Vagina (tissue), 2 donors: ENCODE data around the gene NSD2. TPM values are rescaled to one million over a fixed set of nuclear protein-coding genes. Genes with fewer than 3 reads are reported as not detected.

Experiments used
- DNase-seq, 2 donors: peaks; one replicate each; pipeline ENCODE4 v3.0.0-alpha.2; 2017; ENCODE audit errors: extremely low spot score in 2 of 2
- H3K27ac ChIP-seq: fragments of 200-600 bp; sonication (generic); one replicate; pipeline ENCODE4 v1.5.1; 2019
- H3K27me3 ChIP-seq: fragments of 200-600 bp; sonication (generic); one replicate; pipeline ENCODE4 v1.5.1; 2019
- H3K36me3 ChIP-seq, 2 donors: fragments of 200-600 bp; sonication (generic); one replicate each; pipeline ENCODE4 v1.5.1; 2017 to 2019
- H3K4me1 ChIP-seq: fragments of 200-600 bp; sonication (generic); one replicate; pipeline ENCODE4 v1.5.1; 2019
- H3K4me3 ChIP-seq, 2 donors: fragments of 200-600 bp; sonication (generic); 1 replicate in 1 of 2; 2 replicates in 1 of 2; pipeline ENCODE4 v1.5.1; 2016 to 2019
- H3K9me3 ChIP-seq: fragments of 200-600 bp; sonication (generic); one replicate; pipeline ENCODE4 v1.5.1; 2019
- POLR2A ChIP-seq, 2 donors: fragments of 450-650 bp; IDR thresholded peaks; one replicate each; pipeline ENCODE4 v1.6.1; 2017; ENCODE audit warnings: antibody characterized with exemption in 2 of 2, mild to moderate bottlenecking in 2 of 2, moderate library complexity in 2 of 2
- POLR2AphosphoS5 ChIP-seq, 2 donors: sonication (generic); formaldehyde crosslinking; IDR thresholded peaks; one replicate each; pipeline ENCODE4 v1.9.0; 2017; ENCODE audit warnings: antibody characterized with exemption in 2 of 2, mild to moderate bottlenecking in 2 of 2, low read depth in 1 of 2; ENCODE audit not compliant: insufficient read depth in 1 of 2
- intact Hi-C: fragments of 100-400 bp; cut with DNase I; formaldehyde crosslinking; loops from one replicate; pipeline ENCODE4 v1.15.1; 2023
- total RNA-seq: library from RNA; depleted of rRNA; stranded (reverse); fragments of >200 nt; gene quantifications from one replicate; pipeline ENCODE4 v1.2.3, GENCODE V29; 2016
- TF ChIP-seq, protein P1 (sequence below), 3 experiments: fragments of 450-650 bp in 2 of 3; fragments of 200-600 bp in 1 of 3; sonication (generic) in 1 of 3; IDR thresholded peaks; one replicate each; pipeline ENCODE4 v1.5.1; 2017 to 2019; ENCODE audit warnings: antibody characterized with exemption in 3 of 3, mild to moderate bottlenecking in 2 of 3, moderate library complexity in 2 of 3

Gene NSD2
- total RNA-seq, 1 donor from 2014 or later = 38.5 TPM

DNA sequence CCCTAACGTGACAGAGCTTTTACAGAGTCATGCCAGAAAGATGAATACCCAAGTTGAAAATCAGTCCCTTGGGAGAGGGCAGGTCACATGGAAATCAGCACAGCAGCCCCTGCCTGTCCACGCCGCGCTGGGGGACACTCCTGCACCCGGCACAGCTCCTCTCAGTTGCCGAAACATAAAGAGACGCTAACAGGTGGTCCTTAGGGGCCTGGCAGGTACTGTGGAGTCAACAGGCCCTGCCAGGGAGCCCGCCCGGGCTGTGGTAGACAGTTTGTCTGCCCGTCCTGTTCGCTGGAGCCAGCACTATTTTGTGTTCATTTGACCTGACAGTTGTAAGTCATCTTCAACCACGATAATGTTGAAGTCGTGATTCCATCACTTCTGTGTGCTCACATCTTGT, 107.0 kb downstream of the NSD2 start:
- Histone ChIP-seq H3K9me3 (no peaks in the 10 kb centered on the region), H3K27ac (no peak overlapping the region), H3K4me1 (peaks cover 7% of the 10 kb centered on the region), H3K4me3 (no peak overlapping the region), H3K27me3 (no peaks in the 10 kb centered on the region), H3K36me3 (peaks cover 0 to 44% of the 10 kb centered on the region in 2 donors)
- peak in 1 of 2 donors; percentile 90 for DNase-seq
- TF ChIP-seq POLR2AphosphoS5 (IDR thresholded peaks at IDR 0.05; ENCODE audit: insufficient read depth in 1 of 2, low read depth in 1 of 2) (no peak), POLR2A (IDR thresholded peaks at IDR 0.05) (no peak)
- TF ChIP-seq, protein P1, sequence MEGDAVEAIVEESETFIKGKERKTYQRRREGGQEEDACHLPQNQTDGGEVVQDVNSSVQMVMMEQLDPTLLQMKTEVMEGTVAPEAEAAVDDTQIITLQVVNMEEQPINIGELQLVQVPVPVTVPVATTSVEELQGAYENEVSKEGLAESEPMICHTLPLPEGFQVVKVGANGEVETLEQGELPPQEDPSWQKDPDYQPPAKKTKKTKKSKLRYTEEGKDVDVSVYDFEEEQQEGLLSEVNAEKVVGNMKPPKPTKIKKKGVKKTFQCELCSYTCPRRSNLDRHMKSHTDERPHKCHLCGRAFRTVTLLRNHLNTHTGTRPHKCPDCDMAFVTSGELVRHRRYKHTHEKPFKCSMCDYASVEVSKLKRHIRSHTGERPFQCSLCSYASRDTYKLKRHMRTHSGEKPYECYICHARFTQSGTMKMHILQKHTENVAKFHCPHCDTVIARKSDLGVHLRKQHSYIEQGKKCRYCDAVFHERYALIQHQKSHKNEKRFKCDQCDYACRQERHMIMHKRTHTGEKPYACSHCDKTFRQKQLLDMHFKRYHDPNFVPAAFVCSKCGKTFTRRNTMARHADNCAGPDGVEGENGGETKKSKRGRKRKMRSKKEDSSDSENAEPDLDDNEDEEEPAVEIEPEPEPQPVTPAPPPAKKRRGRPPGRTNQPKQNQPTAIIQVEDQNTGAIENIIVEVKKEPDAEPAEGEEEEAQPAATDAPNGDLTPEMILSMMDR (IDR thresholded peaks at IDR 0.05) = no peak
- intact Hi-C loops = no loop called here

DNA sequence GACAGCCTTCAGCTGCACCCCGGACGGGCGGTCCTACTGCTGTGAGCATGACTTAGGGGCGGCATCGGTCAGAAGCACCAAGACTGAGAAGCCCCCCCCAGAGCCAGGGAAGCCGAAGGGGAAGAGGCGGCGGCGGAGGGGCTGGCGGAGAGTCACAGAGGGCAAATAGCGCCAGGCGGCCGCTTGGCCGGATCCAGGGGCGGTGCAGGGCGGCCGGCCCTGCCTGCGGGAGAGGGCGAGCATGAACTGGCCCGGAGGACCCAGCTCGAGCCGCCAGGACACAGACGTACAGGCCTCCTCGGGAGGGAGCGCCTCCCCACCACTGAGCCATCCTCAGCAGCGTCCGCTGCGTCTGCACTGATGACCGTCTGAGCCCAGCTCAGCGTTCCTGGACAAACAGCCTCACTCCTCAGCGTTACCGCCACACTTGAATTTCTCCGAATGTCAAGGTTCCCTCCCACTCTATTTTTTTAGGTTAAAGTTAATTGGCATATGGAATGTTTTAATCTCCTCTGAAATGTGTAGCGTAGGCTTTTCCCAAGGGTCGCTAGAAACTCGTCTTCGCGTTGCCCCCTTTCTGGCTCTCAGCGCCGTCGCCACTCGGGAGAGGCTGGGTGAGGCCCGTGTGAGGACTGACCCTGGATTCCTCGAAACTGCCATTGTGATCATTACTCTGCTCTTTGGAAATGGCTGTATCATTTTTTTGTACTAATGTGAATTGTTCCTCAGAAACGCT, 107.7 kb downstream of the NSD2 start:
- TF ChIP-seq, protein P1 (IDR thresholded peaks at IDR 0.05) = no peak
- TF ChIP-seq POLR2A (IDR thresholded peaks at IDR 0.05) (no peak), POLR2AphosphoS5 (IDR thresholded peaks at IDR 0.05; ENCODE audit: insufficient read depth in 1 of 2, low read depth in 1 of 2) (no peak)
- Histone ChIP-seq H3K4me1 (peaks cover 7% of the 10 kb centered on the region), H3K27ac (no peak overlapping the region), H3K4me3 (no peak overlapping the region), H3K9me3 (no peaks in the 10 kb centered on the region), H3K36me3 (peaks cover 0 to 51% of the 10 kb centered on the region in 2 donors), H3K27me3 (no peaks in the 10 kb centered on the region)
- intact Hi-C loops = no loop called here
- DNase-seq = peak in 1 of 2 donors; percentile 84

DNA sequence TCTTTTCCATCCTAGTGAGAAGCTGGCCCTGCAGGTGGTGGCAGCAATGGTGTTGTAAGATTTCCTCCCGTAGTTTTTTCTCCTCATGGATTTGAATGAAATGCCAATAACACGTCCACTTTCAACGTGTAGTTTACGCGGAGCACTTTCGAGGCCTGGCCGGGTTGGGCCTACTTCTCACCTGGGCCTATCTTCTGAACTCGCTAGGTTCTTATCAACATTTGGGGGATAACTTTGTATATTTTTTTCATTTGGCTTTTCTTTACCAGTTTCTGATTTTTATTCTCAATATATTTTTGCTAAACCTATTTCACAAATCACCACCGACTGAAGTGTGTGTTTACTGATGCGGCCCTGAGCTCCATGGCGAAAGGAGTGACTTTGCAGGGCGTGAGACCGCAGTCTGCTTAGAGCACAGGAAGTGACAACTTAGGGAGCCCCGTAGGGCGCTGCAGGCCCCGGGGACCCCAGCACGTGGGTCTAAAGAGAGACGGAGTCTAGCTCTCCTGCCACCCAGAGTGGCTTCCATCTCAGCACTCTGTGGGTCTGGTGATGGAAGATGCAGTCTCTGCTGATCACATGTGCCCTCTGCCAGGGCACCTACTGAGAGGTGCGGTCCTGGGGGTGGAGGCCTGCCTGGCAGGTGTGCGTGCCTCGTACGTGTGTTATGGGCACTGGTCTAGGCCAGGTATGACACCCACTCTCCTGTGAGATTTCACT, 108.4 kb downstream of the NSD2 start:
- Histone ChIP-seq H3K36me3 (peaks cover 5 to 55% of the 10 kb centered on the region in 2 donors), H3K27me3 (no peaks in the 10 kb centered on the region), H3K4me1 (peaks cover 7% of the 10 kb centered on the region), H3K9me3 (no peaks in the 10 kb centered on the region), H3K27ac (no peak overlapping the region), H3K4me3 (no peak overlapping the region)
- intact Hi-C loops = no loop called here
- peak in 1 of 2 donors; percentile 40 for DNase-seq
- no peak for TF ChIP-seq POLR2AphosphoS5 (IDR thresholded peaks at IDR 0.05; ENCODE audit: insufficient read depth in 1 of 2, low read depth in 1 of 2)
- TF ChIP-seq, protein P1 (IDR thresholded peaks at IDR 0.05) = no peak
- TF ChIP-seq POLR2A (IDR thresholded peaks at IDR 0.05) = no peak

DNA sequence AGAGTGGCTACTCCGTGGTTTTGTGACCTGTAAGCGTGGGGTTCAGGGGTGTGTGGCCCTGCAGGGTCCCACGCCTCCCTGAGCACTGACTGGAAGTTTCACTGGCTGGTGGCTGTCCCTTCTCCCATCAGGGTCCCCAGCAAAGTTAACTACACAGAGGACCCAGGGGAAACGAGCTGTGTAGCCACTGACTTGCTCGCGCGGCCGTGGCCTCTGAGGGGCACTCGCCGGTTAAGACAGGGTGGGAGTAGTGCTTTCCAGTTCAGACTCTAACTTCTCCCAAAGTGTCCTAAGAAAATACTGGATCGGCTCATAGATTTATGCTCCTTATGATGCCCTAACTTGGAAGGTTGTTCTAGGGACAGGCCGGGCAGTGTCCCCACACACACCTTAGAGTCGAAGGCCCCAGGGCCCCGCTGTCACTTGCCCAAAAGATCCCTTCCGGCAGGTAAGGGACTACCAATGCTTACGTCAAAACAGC, 109.4 kb downstream of the NSD2 start:
- DNase-seq = peak in 1 of 2 donors; percentile 77
- TF ChIP-seq POLR2AphosphoS5 (IDR thresholded peaks at IDR 0.05; ENCODE audit: insufficient read depth in 1 of 2, low read depth in 1 of 2) (no peak), POLR2A (IDR thresholded peaks at IDR 0.05) (no peak)
- TF ChIP-seq, protein P1 (IDR thresholded peaks at IDR 0.05) = no peak
- no peaks in the 10 kb centered on the region for H3K27me3 ChIP-seq
- peaks cover 7% of the 10 kb centered on the region for H3K4me1 ChIP-seq
- peaks cover 9 to 65% of the 10 kb centered on the region in 2 donors for H3K36me3 ChIP-seq
- no peak overlapping the region for H3K27ac ChIP-seq
- intact Hi-C loops = no loop called here
- H3K9me3 ChIP-seq = no peaks in the 10 kb centered on the region
- no peak overlapping the region for H3K4me3 ChIP-seq
